ENCODE data around the gene KRTAP4-11. TPM values are rescaled to one million over a fixed set of nuclear protein-coding genes. Genes with fewer than 3 reads are reported as not detected.
"Not testable (repeated sequence)": the region's sequence is repeated elsewhere in the genome, so short reads cannot be mapped to it uniquely, and the experiment has no call there.

Gene KRTAP4-11
- not detected in 2 replicates for total RNA-seq

DNA sequence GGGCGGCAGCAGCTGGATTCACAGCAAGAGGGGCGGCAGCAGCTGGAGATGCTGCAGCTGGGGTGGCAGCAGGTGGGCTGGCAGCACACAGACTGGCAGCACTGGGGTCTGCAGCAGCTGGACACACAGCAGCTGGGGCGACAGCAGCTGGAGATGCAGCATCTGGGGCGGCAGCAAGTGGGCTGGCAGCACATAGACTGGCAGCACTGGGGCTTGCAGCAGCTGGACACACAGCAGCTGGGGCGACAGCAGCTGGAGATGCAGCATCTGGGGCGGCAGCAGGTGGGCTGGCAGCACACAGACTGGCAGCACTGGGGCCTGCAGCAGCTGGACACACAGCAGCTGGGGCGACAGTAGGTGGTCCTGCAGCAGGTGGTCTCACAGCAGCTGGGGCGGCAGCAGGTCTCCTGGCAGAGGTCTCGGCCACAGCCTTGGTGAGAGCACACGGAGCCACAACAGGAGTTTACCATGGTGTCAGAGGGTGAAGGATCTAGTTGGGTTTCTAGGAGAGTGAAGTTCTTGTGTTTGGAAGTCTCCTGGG lies at the start of gene KRTAP4-11:
Gene KRTAP4-11 (minus strand): TSS at position 528 of the 541 bp plus-strand sequence. CDS start 58 bp downstream, at position 470.
- DNase-seq; H3K36me3 Mint-ChIP-seq (ENCODE audit: low read depth); H3K27ac Mint-ChIP-seq; H3K9me3 Mint-ChIP-seq; H3K27me3 Mint-ChIP-seq; intact Hi-C loops (cut with micrococcal nuclease); H3K4me1 Mint-ChIP-seq; H3K4me3 Mint-ChIP-seq: not testable (repeated sequence)

DNA sequence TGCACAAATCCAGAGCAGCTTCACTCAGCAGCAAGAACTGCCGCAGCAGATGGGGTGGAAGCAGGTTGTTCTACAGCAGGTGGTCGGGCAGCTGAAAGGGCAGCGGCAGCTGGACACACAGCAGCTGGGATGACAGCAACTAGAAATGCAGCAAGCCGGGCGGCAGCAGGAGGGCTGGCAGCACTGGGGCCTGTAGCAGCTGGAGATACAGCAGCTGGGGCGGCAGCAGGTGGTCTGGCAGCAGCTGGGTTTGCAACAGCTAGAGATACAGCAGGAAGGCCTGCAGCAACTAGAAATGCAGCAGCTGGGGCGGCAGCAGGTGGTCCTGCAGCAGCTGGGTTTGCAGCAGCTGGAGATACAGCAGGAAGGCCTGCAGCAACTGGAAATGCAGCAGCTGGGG lies 49.4 kb upstream of the KRTAP4-11 start:
- no peak for DNase-seq
- intact Hi-C loops (cut with micrococcal nuclease) = no loop called here
- peaks cover 2% of the 10 kb centered on the region for H3K27me3 Mint-ChIP-seq
- H3K4me3 Mint-ChIP-seq = no peak overlapping the region
- no peaks in the 10 kb centered on the region for H3K4me1 Mint-ChIP-seq
- no peak overlapping the region for H3K27ac Mint-ChIP-seq
- H3K36me3 Mint-ChIP-seq (ENCODE audit: low read depth) = no peaks in the 10 kb centered on the region
- no peaks in the 10 kb centered on the region for H3K9me3 Mint-ChIP-seq

DNA sequence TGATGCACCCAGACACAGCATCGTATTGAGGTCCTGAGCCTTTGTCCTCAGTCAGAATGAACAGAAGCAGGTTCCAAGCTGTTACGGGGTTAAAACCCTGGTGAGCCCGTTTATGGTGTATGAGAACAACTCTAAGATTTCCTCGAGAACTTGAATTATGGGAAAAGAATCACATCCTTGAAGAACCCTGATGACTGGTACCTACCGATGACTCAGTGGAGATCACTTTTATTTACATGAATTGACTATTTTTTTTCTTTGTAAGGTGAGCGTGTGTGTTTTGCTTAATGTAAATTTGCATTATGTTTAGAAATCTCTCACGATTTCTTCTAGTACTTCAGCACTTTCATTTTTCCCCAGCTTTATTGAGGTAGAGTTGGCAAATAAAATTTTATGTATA lies 45.7 kb upstream of the KRTAP4-11 start:
- Mint-ChIP-seq H3K4me1 (no peaks in the 10 kb centered on the region), H3K27ac (no peak overlapping the region), H3K36me3 (ENCODE audit: low read depth) (no peaks in the 10 kb centered on the region), H3K4me3 (no peak overlapping the region), H3K27me3 (no peaks in the 10 kb centered on the region), H3K9me3 (no peaks in the 10 kb centered on the region)
- DNase-seq = no peak
- intact Hi-C loops (cut with micrococcal nuclease) = no loop called here

DNA sequence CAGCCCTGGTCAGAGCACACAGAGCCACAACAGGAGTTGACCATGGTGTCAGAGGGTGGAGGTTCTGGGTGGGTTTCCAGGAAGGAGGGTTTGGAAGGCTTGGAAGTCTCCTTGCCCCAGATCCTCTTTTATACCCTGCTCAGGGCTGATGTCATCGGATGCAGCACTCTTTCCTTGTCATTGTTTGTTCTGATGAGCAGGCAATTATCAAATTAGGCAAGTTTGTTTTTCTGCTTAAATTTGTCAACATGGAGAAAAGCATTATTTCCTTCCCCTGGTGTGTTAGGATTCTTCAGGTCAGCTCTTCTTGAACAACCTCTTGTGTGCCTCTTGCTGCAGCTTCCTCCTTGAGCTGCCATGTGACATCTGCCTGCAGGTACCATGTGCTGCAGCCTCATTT lies 42.5 kb upstream of the KRTAP4-11 start, which contains the start of gene KRTAP4-4:
Gene KRTAP4-4 (minus strand): TSS at position 101 of the 400 bp plus-strand sequence. CDS start 57 bp downstream, at position 44.
- no peak for DNase-seq
- Mint-ChIP-seq H3K27ac (no peak within 1 kb of the TSS), H3K27me3 (peaks cover 8% of the 10 kb centered on the region), H3K9me3 (no peaks in the 10 kb centered on the region), H3K4me3 (no peak within 1 kb of the TSS), H3K36me3 (ENCODE audit: low read depth) (no peaks in the 10 kb centered on the region), H3K4me1 (no peaks in the 10 kb centered on the region)
- intact Hi-C loops (cut with micrococcal nuclease) = no loop called here

DNA sequence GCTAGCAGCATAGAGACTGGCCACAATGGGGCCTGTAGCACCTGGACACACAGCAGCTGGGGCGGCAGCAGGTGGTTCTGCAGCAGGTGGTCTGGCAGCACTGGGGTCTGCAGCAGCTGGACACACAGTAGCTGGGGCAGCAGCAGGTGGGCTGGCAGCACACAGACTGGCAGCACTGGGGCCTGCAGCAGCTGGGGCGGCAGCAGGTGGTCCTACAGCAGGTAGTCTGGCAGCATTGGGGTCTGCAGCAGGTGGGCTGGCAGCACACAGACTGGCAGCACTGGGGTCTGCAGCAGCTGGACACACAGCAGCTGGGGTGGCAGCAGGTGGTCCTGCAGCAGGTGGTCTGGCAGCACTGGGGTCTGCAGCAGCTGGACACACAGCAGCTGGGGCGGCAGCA lies 42.0 kb upstream of the KRTAP4-11 start:
- H3K36me3 Mint-ChIP-seq (ENCODE audit: low read depth); H3K27ac Mint-ChIP-seq; H3K4me1 Mint-ChIP-seq; DNase-seq; intact Hi-C loops (cut with micrococcal nuclease); H3K27me3 Mint-ChIP-seq; H3K9me3 Mint-ChIP-seq; H3K4me3 Mint-ChIP-seq: not testable (repeated sequence)

DNA sequence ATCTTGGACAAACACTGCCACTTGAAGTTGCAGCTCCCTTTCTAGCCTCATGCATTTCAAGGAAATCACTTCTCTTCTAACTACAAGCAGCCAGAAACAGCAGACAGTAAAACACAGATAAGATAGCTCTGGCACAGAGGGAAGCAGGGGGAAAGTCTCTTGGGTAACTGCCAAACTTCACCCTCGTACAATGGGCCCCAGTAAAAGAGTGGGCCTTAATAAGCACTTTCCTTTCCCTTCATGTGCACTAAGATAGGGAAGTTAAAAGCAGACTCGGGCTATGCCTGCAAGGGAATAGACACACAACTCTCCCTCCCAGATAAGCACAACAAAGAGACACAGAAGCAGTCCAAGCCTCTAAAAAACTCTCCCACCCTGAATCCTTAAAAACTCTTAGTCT lies 35.7 kb upstream of the KRTAP4-11 start:
- H3K27me3 Mint-ChIP-seq = peaks cover 16% of the 10 kb centered on the region
- no peak for DNase-seq
- no peak overlapping the region for H3K27ac Mint-ChIP-seq
- H3K9me3 Mint-ChIP-seq = no peaks in the 10 kb centered on the region
- H3K4me1 Mint-ChIP-seq = no peaks in the 10 kb centered on the region
- no peak overlapping the region for H3K4me3 Mint-ChIP-seq
- no peaks in the 10 kb centered on the region for H3K36me3 Mint-ChIP-seq (ENCODE audit: low read depth)
- intact Hi-C loops (cut with micrococcal nuclease) = no loop called here

DNA sequence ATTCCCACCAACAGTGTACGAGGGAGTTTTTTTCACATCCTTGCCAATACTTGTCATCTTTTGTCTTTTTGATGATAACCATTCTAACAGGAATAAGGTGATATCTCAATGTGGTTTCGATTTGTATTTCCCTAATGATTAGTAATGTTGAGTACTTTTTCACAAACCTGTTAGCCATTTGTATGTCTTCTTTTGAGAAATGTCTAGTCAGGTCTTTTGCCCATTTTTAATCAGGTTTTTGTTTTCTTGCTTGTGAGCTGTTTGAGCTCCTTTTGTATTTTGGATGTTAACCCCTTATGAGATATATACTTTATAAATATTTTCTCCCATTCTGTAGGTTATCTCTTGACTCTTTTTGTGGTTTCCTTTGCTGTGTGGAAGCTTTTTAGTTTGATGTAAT lies 33.4 kb upstream of the KRTAP4-11 start:
- H3K4me1 Mint-ChIP-seq = no peaks in the 10 kb centered on the region
- no peaks in the 10 kb centered on the region for H3K9me3 Mint-ChIP-seq
- no peak overlapping the region for H3K4me3 Mint-ChIP-seq
- H3K27me3 Mint-ChIP-seq = peaks cover 10% of the 10 kb centered on the region
- no peak overlapping the region for H3K27ac Mint-ChIP-seq
- H3K36me3 Mint-ChIP-seq (ENCODE audit: low read depth) = no peaks in the 10 kb centered on the region
- DNase-seq = no peak
- intact Hi-C loops (cut with micrococcal nuclease) = no loop called here

DNA sequence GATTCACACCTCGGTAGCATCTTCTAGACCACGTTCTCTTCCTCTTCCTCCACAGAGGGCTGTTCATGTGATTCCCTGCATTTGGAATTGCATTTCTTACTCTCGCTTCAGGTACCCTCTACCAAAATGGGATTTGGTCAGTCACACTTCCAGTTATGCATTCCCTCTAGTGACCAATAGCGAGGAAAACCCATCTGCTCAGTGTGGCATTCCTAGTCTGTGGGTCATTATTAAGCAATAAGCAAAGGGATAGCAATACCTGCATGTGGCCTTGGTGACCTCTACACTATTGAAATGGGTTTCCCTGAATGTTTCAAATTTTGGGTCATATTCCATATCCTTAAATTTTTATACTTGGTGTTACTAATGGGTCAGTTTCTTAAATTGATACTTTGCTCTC lies 31.9 kb upstream of the KRTAP4-11 start:
- Mint-ChIP-seq H3K4me1 (no peaks in the 10 kb centered on the region), H3K9me3 (no peaks in the 10 kb centered on the region), H3K27ac (no peak overlapping the region), H3K27me3 (peaks cover 6% of the 10 kb centered on the region), H3K4me3 (no peak overlapping the region), H3K36me3 (ENCODE audit: low read depth) (no peaks in the 10 kb centered on the region)
- intact Hi-C loops (cut with micrococcal nuclease) = no loop called here
- DNase-seq = no peak

DNA sequence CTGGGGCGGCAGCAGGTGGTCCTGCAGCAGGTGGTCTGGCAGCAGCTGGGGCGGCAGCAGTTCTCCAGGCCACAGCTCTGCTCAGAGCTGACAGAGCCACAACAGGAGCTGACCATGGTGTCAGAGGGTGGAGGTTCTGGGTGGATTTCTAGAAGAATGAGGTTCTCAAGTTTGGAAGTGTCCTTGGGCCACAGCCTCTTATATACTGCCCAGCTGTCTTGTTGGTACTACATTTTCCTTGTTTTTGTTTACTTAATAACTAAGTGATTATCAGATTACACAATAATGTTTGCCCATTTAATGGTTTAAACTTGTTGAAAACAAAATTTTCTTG lies 31.4 kb upstream of the KRTAP4-11 start, which contains the start of gene KRTAP4-5:
Gene KRTAP4-5 (minus strand): TSS at position 174 of the 334 bp plus-strand sequence. CDS start 58 bp downstream, at position 116.
- no peak for DNase-seq
- H3K36me3 Mint-ChIP-seq (ENCODE audit: low read depth) = no peaks in the 10 kb centered on the region
- no peaks in the 10 kb centered on the region for H3K9me3 Mint-ChIP-seq
- no peaks in the 10 kb centered on the region for H3K4me1 Mint-ChIP-seq
- no peak within 1 kb of the TSS for H3K4me3 Mint-ChIP-seq
- H3K27me3 Mint-ChIP-seq = peaks cover 6% of the 10 kb centered on the region
- intact Hi-C loops (cut with micrococcal nuclease) = no loop called here
- no peak within 1 kb of the TSS for H3K27ac Mint-ChIP-seq

DNA sequence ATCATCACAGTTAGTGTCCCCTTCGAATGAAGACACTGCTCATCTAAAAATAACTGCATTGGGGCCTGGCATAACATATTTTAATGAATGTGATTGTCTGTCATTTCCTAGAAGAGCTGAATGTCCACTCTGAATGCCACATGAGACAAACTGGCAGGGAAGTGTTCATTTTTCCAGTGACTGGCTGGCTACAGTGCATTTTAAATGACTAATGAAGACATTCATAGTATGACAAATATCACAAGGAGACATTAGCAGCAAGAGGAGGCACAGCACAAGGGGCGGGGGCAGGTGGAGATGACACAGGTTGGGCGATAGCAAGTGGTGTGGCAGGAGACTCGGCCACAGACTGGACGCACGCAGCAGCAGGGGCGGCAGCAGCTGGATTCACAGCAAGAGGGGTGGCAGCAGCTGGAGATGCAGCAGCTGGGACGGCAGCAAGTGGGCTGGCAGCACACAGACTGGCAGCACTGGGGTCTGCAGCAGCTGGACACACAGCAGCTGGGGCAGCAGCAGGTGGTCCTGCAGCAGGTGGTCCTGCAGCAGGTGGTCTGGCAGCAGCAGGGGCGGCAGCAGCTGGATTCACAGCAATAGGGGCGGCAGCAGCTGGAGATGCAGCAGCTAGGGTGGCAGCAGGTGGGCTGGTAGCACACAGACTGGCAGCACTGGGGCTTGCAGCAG lies 30.9 kb upstream of the KRTAP4-11 start:
- H3K9me3 Mint-ChIP-seq; H3K4me3 Mint-ChIP-seq; DNase-seq; H3K27ac Mint-ChIP-seq; H3K27me3 Mint-ChIP-seq; H3K36me3 Mint-ChIP-seq (ENCODE audit: low read depth); intact Hi-C loops (cut with micrococcal nuclease); H3K4me1 Mint-ChIP-seq: not testable (repeated sequence)

DNA sequence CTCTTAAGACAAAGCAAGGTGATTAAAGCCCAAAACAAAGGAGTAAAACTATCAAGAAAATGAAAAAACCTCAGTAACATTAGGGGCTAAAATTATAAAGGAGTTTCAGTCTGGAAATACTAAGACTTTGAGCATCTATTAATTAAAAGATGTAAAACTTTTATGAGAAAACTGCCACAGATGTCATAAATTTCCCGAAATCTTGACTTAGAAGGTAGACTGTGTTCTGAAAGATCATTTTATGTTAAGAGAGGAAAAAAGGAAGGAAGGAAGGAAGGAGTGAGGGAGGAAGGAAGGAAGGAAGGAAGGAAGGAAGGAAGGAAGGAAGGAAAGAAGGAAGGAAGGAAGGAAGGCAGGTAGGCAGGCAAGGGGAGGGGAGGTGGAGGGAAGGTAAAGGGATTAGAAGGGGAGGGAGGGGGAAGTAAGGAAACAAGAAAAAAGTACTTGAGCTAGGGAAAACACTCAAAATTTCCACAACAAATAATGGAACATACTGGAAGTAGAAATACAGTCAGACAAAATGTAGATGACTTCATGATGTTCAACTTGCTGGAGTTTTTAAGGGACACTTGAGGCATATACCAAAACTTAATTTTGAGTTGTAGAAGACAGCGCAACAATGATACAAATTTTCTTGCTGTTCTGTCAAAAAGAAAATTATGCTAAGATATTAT lies 29.5 kb upstream of the KRTAP4-11 start:
- H3K27me3 Mint-ChIP-seq = no peaks in the 10 kb centered on the region
- H3K4me3 Mint-ChIP-seq = no peak overlapping the region
- no peaks in the 10 kb centered on the region for H3K4me1 Mint-ChIP-seq
- peaks cover 10% of the 10 kb centered on the region for H3K9me3 Mint-ChIP-seq
- H3K36me3 Mint-ChIP-seq (ENCODE audit: low read depth) = no peaks in the 10 kb centered on the region
- no peak for DNase-seq
- intact Hi-C loops (cut with micrococcal nuclease) = no loop called here
- no peak overlapping the region for H3K27ac Mint-ChIP-seq

DNA sequence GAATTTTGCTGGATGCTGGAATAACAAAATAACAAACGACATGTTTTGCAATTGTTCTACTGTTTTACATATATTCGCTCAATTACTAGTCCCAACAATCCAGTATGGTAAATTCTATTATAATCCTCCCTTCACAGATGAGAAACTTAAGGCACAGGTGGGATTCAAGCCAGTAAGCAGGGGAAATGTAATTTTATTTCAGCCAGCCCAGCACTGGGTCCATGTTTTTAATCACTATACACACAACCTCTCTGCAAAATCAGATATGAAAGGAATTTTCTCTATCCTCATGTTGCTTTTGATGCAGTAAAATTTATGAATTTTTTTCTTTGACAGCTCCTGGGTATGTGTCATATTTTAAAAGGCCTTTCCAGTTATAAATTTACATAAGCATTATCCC lies 27.1 kb upstream of the KRTAP4-11 start:
- Mint-ChIP-seq H3K9me3 (peaks cover 20% of the 10 kb centered on the region), H3K4me3 (no peak overlapping the region), H3K4me1 (no peaks in the 10 kb centered on the region), H3K27me3 (no peaks in the 10 kb centered on the region), H3K36me3 (ENCODE audit: low read depth) (no peaks in the 10 kb centered on the region), H3K27ac (no peak overlapping the region)
- no peak for DNase-seq
- intact Hi-C loops (cut with micrococcal nuclease) = no loop called here

DNA sequence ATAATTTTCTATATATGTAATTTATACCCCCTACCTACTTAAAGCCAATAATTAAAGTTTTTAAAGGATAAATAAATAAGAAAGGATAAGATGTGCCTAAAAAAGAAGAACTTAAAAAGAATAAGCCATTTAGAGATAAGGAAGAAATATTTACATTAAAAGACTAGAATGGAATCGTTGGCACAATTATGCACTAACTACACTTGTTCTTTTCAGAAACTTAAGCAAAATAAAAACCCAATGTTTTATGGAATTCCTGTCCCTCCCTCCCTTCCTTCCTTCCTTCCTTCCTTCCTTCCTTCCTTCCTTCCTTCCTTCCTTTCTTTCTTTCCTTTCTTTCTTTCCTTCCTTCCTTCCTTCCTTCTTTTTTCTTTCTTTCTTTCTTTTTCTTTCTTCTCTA lies 26.7 kb upstream of the KRTAP4-11 start:
- Mint-ChIP-seq H3K27me3 (no peaks in the 10 kb centered on the region), H3K36me3 (ENCODE audit: low read depth) (no peaks in the 10 kb centered on the region), H3K27ac (no peak overlapping the region), H3K4me3 (no peak overlapping the region), H3K4me1 (no peaks in the 10 kb centered on the region), H3K9me3 (peaks cover 20% of the 10 kb centered on the region)
- intact Hi-C loops (cut with micrococcal nuclease) = no loop called here
- DNase-seq = no peak

DNA sequence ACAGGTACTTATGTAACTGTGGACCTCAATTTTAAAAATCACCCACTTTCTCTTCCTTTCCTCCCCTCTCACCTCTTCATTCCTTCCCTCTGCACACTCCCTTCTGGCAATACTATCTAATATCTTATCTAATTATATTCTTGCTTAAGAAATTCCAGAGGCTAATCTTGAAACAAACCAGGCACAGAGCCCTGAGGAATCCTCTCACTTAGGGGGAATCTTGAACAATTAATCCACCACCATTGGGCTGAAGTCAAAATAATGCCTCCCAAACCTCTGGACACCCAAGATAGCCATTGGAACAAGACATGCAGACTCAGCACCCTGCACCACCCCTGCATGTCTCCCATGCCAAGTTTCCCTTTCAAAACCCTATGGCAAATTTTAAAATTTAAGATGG lies 23.2 kb upstream of the KRTAP4-11 start:
- intact Hi-C loops (cut with micrococcal nuclease) = no loop called here
- peaks cover 27% of the 10 kb centered on the region for H3K9me3 Mint-ChIP-seq
- H3K4me3 Mint-ChIP-seq = no peak overlapping the region
- no peak overlapping the region for H3K27ac Mint-ChIP-seq
- H3K36me3 Mint-ChIP-seq (ENCODE audit: low read depth) = no peaks in the 10 kb centered on the region
- no peak for DNase-seq
- H3K27me3 Mint-ChIP-seq = peaks cover 3% of the 10 kb centered on the region
- no peaks in the 10 kb centered on the region for H3K4me1 Mint-ChIP-seq

All from activated CD4-positive, alpha-beta T cell treated with anti-CD3 and anti-CD28 coated beads, Interleukin-2, amount 10 ng/mL, durations not matched to agents 24 days and 14 days (primary cell).